Peyer's patch (tissue), 4 donors: ENCODE data around the gene GINS2. TPM values are rescaled to one million over a fixed set of nuclear protein-coding genes. Genes with fewer than 3 reads are reported as not detected.

Experiments used
- DNase-seq, 3 donors: peaks; one replicate each; pipeline ENCODE4 v3.0.0-alpha.2; 2017 to 2019
- H3K27ac ChIP-seq, 4 donors: fragments of 200-600 bp; sonication (generic); one replicate each; pipeline ENCODE4 v1.5.1; 2016 to 2019
- H3K27me3 ChIP-seq, 2 donors: fragments of 200-600 bp; sonication (generic); one replicate each; pipeline ENCODE4 v1.5.1; 2019
- H3K36me3 ChIP-seq, 3 donors: fragments of 200-600 bp; sonication (generic); one replicate each; pipeline ENCODE4 v1.5.1; 2016 to 2019
- H3K4me1 ChIP-seq, 4 donors: fragments of 200-600 bp; sonication (generic); one replicate each; pipeline ENCODE4 v1.5.1; 2016 to 2019
- H3K4me3 ChIP-seq, 4 donors: fragments of 200-600 bp; sonication (generic); 1 replicate in 3 of 4; 2 replicates in 1 of 4; pipeline ENCODE4 v1.5.1; 2016 to 2019; ENCODE audit warnings: mild to moderate bottlenecking in 1 of 4
- H3K9me3 ChIP-seq, 4 donors: fragments of 200-600 bp; sonication (generic); one replicate each; pipeline ENCODE4 v1.5.1; 2016 to 2019; ENCODE audit warnings: mild to moderate bottlenecking in 1 of 4
- POLR2A ChIP-seq, 2 donors: fragments of 450-650 bp; IDR thresholded peaks; one replicate each; pipeline ENCODE4 v1.5.1; 2017; ENCODE audit warnings: antibody characterized with exemption in 2 of 2, mild to moderate bottlenecking in 2 of 2, moderate library complexity in 2 of 2
- small RNA-seq, 2 donors: library from RNA; depleted of rRNA; stranded (forward); fragments of <200 nt; gene quantifications; one replicate each; pipeline ENCODE3, GENCODE V24; 2016
- total RNA-seq, 4 donors: library from RNA; depleted of rRNA; stranded (reverse); fragments of >200 nt; gene quantifications; one replicate each; pipeline ENCODE4 v1.1.0, GENCODE V29; 2016
- TF ChIP-seq, protein P1 (sequence below), 6 experiments: fragments of 450-650 bp in 4 of 6; fragments of 200-600 bp in 2 of 6; sonication (generic) in 1 of 6; IDR thresholded peaks; one replicate each; pipeline ENCODE4 v1.5.1; 2017 to 2019; ENCODE audit warnings: antibody characterized with exemption in 6 of 6, mild to moderate bottlenecking in 3 of 6, moderate library complexity in 1 of 6

Gene GINS2
- total RNA-seq, 4 donors from 2014 or later = 2.9 to 10.7 (median 5.2) TPM

- H3K4me3 ChIP-seq = no peak overlapping the region
- H3K27me3 ChIP-seq = no peaks in the 10 kb centered on the region
- no peak for DNase-seq
- H3K9me3 ChIP-seq = peaks cover 0 to 7% (median 0%) of the 10 kb centered on the region in 4 donors
- peaks cover 0 to 32% (median 0%) of the 10 kb centered on the region in 4 donors for H3K4me1 ChIP-seq
- TF ChIP-seq POLR2A (IDR thresholded peaks at IDR 0.05) = no peak
- TF ChIP-seq, protein P1, sequence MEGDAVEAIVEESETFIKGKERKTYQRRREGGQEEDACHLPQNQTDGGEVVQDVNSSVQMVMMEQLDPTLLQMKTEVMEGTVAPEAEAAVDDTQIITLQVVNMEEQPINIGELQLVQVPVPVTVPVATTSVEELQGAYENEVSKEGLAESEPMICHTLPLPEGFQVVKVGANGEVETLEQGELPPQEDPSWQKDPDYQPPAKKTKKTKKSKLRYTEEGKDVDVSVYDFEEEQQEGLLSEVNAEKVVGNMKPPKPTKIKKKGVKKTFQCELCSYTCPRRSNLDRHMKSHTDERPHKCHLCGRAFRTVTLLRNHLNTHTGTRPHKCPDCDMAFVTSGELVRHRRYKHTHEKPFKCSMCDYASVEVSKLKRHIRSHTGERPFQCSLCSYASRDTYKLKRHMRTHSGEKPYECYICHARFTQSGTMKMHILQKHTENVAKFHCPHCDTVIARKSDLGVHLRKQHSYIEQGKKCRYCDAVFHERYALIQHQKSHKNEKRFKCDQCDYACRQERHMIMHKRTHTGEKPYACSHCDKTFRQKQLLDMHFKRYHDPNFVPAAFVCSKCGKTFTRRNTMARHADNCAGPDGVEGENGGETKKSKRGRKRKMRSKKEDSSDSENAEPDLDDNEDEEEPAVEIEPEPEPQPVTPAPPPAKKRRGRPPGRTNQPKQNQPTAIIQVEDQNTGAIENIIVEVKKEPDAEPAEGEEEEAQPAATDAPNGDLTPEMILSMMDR (IDR thresholded peaks at IDR 0.05) = no peak
- no peaks in the 10 kb centered on the region for H3K36me3 ChIP-seq
- H3K27ac ChIP-seq = no peak overlapping the region
Observed at GRCh38 chr16:85627526-85628264, 61.1 kb downstream of the GINS2 start.

DNA sequence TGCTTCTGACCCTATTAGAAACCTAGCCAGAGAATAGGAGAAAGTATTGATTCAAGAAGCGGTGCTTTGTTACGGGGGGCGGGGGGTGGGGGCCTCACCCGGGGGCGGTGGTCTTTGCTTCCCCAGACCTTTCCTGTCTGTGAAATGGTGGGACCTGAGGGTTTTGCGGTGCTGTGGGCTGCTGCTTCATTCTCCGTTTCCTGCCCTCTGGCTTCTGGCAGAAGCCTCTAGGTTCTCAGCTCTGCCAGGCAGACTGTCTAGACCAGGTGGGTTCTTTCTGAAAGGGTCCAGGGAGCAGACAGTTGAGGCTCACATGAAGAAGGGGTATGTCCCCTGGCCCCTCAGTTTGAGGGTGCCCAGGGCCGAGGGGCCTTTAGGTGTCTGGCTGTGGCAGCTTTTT lies 61.7 kb downstream of the GINS2 start:
- Histone ChIP-seq H3K27ac (no peak overlapping the region), H3K27me3 (no peaks in the 10 kb centered on the region), H3K4me3 (no peak overlapping the region), H3K4me1 (peaks cover 0 to 37% (median 0%) of the 10 kb centered on the region in 4 donors), H3K9me3 (peaks cover 0 to 7% (median 0%) of the 10 kb centered on the region in 4 donors), H3K36me3 (no peaks in the 10 kb centered on the region)
- no peak for TF ChIP-seq POLR2A (IDR thresholded peaks at IDR 0.05)
- TF ChIP-seq, protein P1 (IDR thresholded peaks at IDR 0.05) = no peak
- DNase-seq = no peak

Small RNAs within 50 kb of the gene (small RNA-seq; reads per million reads assigned to genes)
- 0 to 0.06 reads per million in 2 donors for gene RN7SL381P

Other genes starting within 250 kb of the GINS2 start
- gene GSE1, start 75.6 kb downstream of the GINS2 start, total RNA-seq = 100 to 1,000 TPM in 3 of 4 donors, 10 to 100 TPM in 1; 79.7 to 196 (median 143) TPM
- 1 to 10 TPM in 2 of 4 donors, not detected in 2; 2.5 to 6.6 TPM for gene C16orf74, start 62.1 kb upstream of the GINS2 start, total RNA-seq
- gene EMC8, start 110.6 kb upstream of the GINS2 start, total RNA-seq = 10 to 100 TPM; 37.2 to 38.9 (median 38.5) TPM
- 100 to 1,000 TPM; 377 to 758 (median 713) TPM for gene COX4I1, start 110.7 kb upstream of the GINS2 start, total RNA-seq
- gene IRF8, start 210.2 kb upstream of the GINS2 start, total RNA-seq = 100 to 1,000 TPM in 2 of 4 donors, 10 to 100 TPM in 2; 39.8 to 191 (median 93.2) TPM